Measurements from ENCODE around the gene FLNA.

FLNA gene

GRCh38 chrX:154373340-154374306 is 811 bp downstream of the FLNA start:
- DNase-seq (ENCODE audit: low spot score): no peak

DNA sequence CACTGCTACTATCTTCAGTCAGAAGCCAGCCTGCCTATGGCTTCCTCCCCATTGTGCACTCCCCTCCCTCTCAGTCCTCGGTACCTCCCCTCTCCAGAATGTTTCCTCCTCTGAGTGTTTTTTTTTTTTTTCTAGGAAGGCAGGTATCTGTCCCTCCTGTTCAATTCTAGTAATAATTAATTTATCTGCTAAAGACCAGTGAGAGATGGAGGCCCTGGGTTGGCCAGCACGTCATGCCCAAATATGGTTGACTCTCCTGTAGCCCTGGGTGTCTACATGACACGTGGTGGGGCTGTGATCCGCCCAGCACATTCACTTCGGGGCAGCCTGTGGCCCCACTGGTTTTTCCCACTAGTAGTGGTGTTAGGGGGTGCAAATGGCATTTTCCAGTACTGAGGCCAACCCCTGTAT is 1.8 kb downstream of the FLNA start:
- DNase-seq (ENCODE audit: low spot score): no peak

DNA sequence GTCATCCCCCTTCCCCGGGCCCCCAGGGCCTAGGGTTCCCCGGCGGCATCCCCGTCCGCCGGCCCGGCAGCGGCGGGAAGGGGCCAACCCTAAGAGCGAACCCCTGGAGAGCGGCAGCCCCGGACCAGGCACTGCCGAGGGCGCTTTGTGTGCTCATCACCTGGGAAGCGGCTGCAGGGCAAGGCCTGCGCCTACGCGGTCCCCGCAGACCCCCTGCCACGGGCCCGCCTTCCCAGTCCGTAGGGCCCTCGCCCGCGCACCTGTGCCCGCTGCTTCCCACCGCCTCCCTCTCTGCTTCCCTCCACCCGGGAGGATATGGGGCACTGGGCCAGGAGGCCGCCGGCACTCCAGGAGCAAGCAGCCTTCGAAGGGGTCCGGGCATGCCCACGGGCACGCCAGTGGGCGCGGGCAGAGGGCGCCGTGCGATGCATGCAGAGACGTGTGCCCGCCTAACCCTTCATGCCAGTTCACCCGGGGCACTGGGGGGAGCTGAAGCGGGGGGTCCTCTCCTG is 2.6 kb downstream of the FLNA start:
- no peak for DNase-seq (ENCODE audit: low spot score)

DNA sequence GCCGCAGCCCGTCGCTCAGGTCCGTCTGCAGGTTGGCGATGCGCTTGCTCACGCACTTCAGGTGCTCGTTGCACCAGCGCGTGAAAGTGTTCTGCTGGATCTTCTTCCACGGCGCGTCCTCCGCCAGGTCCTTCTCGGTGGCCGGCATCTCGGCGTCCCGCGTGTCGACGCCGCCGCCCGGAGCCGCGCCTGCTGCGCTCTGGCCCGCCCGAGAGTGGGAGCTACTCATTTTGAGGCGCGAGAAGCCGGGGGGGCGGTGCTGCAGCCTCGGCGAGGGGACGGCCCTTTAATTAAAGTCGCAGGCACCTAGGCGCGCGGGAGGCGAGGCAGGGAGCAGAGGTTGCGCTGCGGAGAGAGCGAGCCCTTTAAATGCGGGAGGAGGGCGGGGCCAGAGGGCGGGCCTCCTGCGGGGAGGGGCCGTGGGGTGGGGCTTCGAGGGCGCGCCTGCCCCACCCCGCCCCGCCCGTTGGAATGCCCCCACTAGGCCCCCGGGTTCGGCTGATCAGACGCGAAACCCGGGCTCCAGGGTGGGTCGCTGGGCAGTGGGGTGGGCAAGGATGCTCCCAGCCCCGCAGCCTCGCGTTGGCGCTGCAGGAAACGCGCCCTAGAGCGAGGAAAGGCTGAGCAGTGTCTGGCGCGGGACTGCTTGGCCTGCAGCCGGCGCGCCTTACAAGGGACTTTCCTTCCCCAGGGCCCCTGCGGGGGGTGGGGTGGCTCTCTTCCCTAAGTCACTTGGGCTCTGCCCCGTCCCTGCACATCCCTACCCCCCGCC is 3.2 kb downstream of the FLNA start:
- peak; percentile 60 for DNase-seq (ENCODE audit: low spot score)

DNA sequence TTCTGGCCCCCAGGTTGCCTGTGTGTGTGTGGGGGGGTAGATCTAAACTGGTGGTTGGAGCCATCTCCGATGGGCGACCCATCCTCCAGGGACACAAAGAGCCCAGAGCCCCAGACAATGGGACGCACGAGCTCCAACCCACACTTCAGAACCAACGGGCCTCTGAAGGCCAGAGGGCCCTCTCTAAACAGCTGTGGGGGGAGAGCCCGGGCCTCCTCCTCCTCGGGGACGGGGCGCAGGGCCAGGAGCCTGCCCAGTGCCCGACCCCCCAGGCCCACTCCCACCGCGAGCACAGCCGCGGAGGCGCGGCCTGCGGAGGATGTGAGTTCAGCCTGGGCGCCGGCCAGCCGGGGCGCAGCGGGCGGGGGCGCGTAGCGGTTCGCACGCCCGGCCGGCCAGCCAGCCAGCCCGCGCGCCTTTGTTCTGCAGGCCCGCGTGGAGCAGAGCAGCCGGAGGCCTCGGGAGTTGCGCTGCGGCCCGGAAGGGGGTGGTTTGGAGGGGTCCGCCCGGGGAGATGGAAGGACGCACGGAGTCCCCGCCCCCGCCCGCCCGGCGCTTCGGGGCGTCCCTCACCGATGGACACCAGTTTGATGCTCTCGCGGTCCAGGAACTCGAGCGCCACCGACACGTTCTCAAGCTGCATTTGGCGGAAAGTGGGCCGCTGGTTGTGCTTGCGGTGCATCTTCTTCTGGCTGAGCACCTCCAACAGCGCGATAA is 4.0 kb downstream of the FLNA start:
- no peak for DNase-seq (ENCODE audit: low spot score)

DNA sequence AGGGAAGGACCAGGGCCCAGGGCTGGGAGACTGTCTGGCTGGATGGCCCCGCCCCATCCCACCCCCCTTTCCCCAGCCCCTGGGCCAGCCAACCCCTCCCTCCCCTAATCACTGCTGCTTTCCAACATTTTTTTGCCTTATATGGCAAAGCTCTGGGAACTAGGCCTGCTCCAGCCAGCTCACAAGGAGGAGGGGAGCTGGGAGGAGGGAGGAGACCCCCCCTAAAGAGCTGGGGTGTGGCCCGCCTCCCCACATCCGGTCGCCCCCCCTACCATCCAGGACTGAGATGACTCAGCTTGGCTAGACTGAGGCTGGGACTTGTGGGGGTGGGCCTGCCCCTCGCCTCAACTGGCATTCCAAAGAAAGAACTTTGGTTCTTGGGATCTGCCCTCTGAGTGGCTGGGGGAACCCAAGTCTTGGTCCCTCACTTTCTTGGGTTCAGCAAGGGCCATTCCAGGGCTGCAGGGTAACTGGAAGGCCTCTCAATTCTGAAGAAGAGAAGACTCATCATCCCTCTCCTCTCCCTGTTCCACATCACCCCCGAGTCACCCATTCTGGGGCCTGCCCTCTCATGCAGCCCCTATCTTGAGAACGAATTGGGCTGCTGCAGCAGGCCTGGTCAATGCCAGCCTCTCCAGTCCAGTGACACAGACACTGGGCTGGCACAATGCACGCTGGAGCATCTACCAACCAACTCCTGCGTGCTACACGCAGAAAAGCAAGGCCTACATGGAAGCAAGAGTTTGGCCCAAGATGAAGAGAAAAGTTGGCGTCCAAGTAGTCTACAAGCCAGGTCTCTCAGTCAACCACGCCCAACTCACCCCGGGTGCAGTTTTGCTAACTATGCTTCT is 4.8 kb downstream of the FLNA start:
- DNase-seq (ENCODE audit: low spot score): peak; percentile 69

DNA sequence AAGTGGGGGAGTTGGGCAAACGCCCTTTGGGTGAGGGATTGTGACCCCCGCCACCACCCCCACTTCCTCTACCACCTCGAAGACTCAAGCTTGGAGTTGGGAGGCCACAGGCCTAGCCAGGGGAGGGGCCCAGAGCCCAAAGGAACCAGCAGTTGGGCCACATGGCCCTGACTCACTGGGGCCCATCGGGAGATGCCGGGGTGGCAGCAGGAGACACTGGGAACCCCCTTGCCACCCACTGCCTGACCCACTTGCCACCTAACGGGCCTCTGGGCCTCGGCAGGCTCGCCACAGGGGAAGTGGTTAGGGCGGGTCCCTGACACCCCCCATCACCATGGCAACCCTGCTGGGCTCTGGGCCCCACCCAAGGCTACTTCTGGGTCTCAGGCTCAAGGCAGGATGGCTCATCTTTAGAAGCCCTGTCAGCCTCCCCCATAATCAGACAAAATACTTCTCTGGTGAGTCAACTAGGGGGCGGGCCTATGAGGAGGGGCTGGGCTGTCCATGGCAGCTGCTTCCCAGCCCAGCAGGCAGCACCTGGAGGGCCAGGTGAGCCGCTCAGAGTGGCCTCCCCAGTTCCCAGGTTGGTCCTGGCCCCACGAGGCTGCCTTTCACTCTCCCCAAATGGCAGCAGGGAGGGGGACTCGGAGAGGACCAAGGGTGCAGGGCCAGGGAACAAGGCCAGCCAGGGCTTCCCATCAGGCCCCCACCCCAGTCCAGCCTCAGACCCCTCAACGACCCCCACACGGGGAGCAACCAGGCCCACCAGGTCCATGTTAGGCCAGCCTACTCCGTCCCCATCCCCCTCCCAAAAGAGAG is 5.6 kb downstream of the FLNA start:
- peak; percentile 69 for DNase-seq (ENCODE audit: low spot score)

DNA sequence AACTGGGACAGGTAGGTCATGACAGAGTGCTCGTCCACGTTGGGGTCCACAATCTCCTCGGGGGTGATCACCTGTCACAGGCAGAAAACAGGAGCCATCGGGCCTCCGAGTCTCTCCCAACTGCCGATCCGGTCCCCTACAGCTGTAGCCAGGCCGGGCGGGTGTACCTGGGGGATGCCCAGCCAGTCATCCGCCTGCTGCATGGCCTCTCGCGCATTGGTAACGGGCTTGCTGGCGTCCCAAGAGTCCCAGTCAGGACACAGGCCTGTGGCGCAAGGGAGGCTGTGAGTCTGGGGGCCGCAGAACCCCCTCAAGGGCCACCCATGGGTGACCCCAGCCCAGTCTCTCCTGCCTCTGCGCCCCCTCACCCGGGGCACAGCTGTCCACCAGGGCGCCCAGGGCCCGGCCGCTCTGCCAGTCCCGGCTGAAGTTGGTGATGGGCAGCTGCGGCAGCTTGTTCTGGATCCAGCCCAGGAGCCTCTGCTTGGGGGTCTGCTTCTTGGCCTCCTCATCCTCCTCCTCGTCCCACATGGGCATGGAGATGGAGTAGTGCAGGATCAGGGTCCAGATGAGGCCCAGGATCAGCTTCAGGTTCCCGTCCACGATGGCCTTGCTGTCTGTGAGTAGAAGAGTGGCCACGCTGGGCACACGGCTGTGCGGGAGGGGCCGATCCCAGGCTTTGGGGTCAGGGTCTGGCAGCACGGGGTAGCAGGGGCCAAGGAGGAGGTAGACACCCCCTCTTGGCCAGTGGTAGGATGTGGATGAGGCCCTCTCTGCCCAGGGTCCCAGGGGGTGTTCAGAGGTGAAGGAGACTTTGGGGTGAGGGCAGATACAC is 6.7 kb downstream of the FLNA start:
- DNase-seq (ENCODE audit: low spot score): no peak

DNA sequence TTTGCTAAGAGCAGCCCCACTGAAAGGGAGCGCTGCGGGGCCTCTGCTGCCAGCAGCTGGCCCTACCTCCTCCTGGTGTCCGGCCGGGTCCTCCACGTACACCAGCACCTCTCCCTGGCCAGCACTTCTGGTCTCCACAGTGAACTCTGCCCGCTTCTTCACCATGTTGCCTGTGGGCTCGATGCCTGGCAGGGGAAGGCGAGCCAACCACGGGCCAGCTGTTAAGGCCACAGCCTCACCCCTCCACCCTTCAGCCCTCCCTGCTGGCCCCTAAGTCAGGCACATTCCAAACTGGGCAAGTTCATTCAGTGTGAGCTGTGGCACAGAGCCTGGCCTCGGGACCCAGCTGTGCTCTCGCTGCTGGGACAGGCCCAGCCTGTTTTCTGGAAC is 7.8 kb downstream of the FLNA start:
- DNase-seq (ENCODE audit: low spot score): no peak

DNA sequence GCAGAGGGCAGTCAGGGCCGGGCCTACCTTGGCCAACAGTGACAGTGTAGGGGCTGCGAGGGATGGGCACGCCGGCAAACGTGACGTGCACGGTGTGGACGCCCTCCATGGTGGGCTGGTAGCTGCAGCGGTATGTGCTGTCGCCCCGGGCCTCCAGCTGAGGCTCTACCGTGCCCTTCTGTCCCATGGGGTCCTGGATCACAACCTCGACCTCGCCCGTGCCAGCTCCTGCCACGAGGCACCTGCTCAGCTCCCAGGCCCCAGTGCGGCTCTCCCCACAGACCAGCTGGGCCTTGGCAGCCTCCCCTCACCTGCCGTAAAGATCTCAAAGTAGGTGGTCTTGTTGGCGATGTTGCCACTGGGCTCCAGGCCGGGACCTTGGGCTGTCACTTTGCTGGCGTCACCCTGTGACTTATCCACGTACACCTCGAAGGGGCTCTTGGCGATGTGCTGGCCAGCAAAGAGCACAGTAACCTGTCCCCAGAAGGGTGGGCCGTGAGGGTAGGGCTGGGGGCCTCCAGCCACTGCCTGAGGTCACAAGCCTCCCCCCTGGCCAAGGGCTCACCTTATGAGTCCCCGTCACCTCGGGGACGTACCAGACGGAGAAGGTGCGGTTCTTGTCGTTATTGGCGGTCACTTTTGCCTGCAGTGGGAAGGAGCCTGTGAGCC is 8.3 kb downstream of the FLNA start:
- DNase-seq (ENCODE audit: low spot score): no peak

- no peak for DNase-seq (ENCODE audit: low spot score)
Measured at GRCh38 chrX:154365052-154365600, 9.3 kb downstream of the FLNA start.

- no peak for DNase-seq (ENCODE audit: low spot score)
Measured at GRCh38 chrX:154363706-154364439, 10.6 kb downstream of the FLNA start.

DNA sequence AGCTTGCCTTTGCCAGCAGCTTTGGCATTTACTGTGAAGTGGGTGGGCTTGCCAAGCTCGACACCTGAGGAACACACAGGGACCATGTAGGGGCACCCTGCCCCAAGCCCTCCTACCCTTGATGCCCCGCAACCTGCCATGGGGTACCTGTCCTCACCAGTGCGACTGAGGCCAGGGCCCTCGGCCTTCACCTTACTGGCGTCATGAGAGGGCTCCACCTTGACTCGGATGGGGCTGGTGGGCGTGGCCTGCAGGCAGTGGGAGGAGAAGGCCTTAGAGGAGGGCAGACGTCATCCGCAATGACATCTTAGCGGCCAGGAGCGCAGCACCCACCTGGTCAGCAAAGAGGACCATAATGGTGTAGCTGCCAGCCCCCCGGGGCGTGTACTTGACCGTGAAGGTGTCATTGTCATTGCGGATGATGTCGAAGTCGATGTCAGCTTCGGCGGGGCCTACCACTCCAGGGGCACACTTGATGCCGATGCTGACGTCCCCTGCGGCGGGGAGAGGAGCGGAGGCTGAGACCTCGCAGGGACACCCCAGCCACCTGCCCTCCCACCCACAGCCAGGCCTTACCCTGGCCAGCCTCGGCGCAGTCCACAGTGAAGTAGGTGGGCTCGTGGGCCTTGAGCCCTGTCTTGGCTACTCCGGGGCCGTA is 12.2 kb downstream of the FLNA start:
- no peak for DNase-seq (ENCODE audit: low spot score)

GRCh38 chrX:154360155-154360713 is 14.2 kb downstream of the FLNA start:
- no peak for DNase-seq (ENCODE audit: low spot score)

DNA sequence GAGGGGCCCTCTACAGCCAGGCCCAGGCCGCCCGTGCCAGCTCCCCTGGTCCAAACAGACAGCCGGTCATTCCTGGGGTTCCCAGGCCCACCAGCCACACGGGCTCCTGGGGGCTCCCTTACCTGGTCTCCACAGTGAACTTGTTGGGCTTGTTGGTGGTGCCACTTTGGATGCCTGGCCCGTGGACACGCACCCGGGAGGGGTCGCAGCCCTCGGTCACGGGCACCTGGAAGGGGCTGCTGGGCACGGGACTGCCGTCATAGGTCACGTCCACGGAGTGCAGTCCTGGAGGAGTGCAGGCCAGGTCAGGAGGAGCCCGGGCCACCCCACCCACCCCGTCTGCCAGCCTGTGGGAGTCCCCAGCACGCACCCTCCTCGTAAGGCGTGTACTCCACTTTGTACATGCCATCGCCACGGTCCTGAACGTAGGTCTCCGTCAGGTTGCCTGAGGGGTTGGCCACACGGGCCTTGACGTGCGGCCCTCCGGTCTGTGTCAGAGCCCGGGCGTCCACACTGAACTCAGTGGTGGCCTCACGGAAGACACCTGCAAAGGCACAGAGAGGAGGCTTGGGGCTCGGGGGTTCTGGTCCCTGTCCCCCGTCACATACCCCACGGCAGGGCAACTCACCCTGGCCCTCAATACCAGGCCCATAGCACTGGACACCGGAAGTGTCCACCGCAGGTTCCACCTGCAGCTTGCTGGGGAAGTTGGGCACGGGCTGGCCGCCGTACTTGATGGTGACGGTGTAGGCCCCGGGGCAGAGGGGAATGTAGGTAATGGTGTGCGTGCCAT is 14.9 kb downstream of the FLNA start:
- DNase-seq (ENCODE audit: low spot score): no peak

GRCh38 chrX:154358829-154359228 is 15.6 kb downstream of the FLNA start:
- no peak for DNase-seq (ENCODE audit: low spot score)

Measured in kidney capillary endothelial cell (primary cell).